ENCODE data around the gene TXNDC11.

- TF ChIP-seq POLR2AphosphoS5 (IDR thresholded peaks at IDR 0.05; ENCODE audit: low read depth) (no peak), CTCF (conservative IDR thresholded peaks at IDR 0.05; ENCODE audit: low read depth in 2 of 2) (no peak), EZH2phosphoT487 (IDR thresholded peaks at IDR 0.05; ENCODE audit: unreplicated experiment) (no peak), EZH2 (IDR thresholded peaks at IDR 0.05; ENCODE audit: low read depth, unreplicated experiment) (no peak), ZNF331 (CRISPR knock-in tag; IDR thresholded peaks at IDR 0.05; ENCODE audit: low read depth) (no peak), CREB1 (CRISPR knock-in tag; IDR thresholded peaks at IDR 0.05; ENCODE audit: low read depth) (no peak), REST (IDR thresholded peaks at IDR 0.05; ENCODE audit: unreplicated experiment) (no peak), ETS1 (IDR thresholded peaks at IDR 0.05) (no peak)
Observed at GRCh38 chr16:11633113-11633512, 109.5 kb downstream of the TXNDC11 start.
